ENCODE data around the gene SMOC2. TPM values are rescaled to one million over a fixed set of nuclear protein-coding genes. Genes with fewer than 3 reads are reported as not detected.

The SMOC2 gene
- total and polyA plus RNA-seq, 2 of the 13 experiments (the other 11 are each of a cell fraction or from before 2014, with no cell fraction given): not detected

DNA sequence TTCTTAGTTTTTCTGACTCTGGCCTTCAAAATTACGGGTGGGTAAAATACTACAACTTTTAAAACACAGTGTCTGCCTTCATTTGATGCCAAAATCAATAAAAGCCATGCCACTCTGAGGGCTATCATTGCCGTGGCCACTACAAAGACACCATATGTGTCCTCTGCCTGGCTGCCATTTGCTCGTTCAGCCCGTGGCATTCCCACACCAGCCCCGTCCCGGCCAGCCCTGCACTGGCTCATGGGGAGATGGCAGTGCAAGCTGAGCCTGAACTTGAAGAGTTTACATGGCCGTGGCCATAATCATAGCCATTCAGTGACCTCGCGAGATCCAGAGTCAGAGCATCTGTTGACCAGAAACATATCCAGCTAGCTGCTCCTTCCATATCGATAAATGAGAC is 79.2 kb downstream of the SMOC2 start (continued):
- TF ChIP-seq CREM (IDR thresholded peaks at IDR 0.05) (no peak), CREM (CRISPR knock-in tag; IDR thresholded peaks at IDR 0.05) (no peak), ZFYVE20 (CRISPR knock-in tag; IDR thresholded peaks at IDR 0.05; ENCODE audit: borderline replicate concordance, low read depth) (no peak), ZNF101 (CRISPR knock-in tag; IDR thresholded peaks at IDR 0.05; ENCODE audit: borderline replicate concordance, low read depth) (no peak)

- no TSS peak for BruUV-seq (replicated peaks)
- ATAC-seq (peak; percentile 33; the same call in 1 of the 3 replicates), DNase-seq (ENCODE audit: low spot score) (no peak), FAIRE-seq (no peak)
- no peaks in the 10 kb centered on the region for H3K4me1 ChIP-seq (ENCODE audit: insufficient read depth, low read length)
- H3K4me3 ChIP-seq (replicated peaks in 1 of 3; ENCODE audit: insufficient read depth in 1 of 3, low read depth in 2 of 3, low read length in 3 of 3): no peak overlapping the region
- H3K36me3 ChIP-seq (replicated peaks in 1 of 2; ENCODE audit: control insufficient read depth in 1 of 2, insufficient read depth in 2 of 2, low read length in 2 of 2): no peaks in the 10 kb centered on the region
- POLR2A ChIA-PET: no interaction called here
- H3K79me2 ChIP-seq (ENCODE audit: insufficient read depth, low read length): no peaks in the 10 kb centered on the region
- 35% methylated on average over 13 of the region's 13 CpGs for WGBS (ENCODE audit: low lambda C conversion rate)
- intact Hi-C loops (cut with micrococcal nuclease; ENCODE audit: unreplicated experiment) (no loop called here), in situ Hi-C loops (cut with HindIII; ENCODE audit: extremely low pct_ligation_motif_present, low pct_unique_long_range_greater_than_20kb) (no loop called here)
- H3K27me3 ChIP-seq (ENCODE audit: control insufficient read depth in 1 of 2, insufficient read depth in 2 of 2, low read length in 2 of 2): peaks cover 5 to 61% of the 10 kb centered on the region in 2 experiments; a peak in 4 of 5 replicates
- H3K27ac ChIP-seq (ENCODE audit: extremely low read length, insufficient read depth, low read length): no peak overlapping the region
- H3K9ac ChIP-seq (ENCODE audit: insufficient read depth, low read depth, low read length): no peak overlapping the region
- CTCF ChIA-PET (ENCODE audit: low intra/inter-chr PET ratio, low total read pairs): no interaction called here
- no peaks in the 10 kb centered on the region for H3K9me3 ChIP-seq (ENCODE audit: low read length)
- H2AFZ ChIP-seq (ENCODE audit: low read length): no peak overlapping the region
- H3K4me2 ChIP-seq (ENCODE audit: low read depth, low read length): no peak overlapping the region
- H4K20me1 ChIP-seq (ENCODE audit: insufficient read depth, low read length): no peaks in the 10 kb centered on the region
- TF ChIP-seq ARID4A (CRISPR knock-in tag; IDR thresholded peaks at IDR 0.05; ENCODE audit: borderline replicate concordance): no peak
- TF ChIP-seq, protein P1, sequence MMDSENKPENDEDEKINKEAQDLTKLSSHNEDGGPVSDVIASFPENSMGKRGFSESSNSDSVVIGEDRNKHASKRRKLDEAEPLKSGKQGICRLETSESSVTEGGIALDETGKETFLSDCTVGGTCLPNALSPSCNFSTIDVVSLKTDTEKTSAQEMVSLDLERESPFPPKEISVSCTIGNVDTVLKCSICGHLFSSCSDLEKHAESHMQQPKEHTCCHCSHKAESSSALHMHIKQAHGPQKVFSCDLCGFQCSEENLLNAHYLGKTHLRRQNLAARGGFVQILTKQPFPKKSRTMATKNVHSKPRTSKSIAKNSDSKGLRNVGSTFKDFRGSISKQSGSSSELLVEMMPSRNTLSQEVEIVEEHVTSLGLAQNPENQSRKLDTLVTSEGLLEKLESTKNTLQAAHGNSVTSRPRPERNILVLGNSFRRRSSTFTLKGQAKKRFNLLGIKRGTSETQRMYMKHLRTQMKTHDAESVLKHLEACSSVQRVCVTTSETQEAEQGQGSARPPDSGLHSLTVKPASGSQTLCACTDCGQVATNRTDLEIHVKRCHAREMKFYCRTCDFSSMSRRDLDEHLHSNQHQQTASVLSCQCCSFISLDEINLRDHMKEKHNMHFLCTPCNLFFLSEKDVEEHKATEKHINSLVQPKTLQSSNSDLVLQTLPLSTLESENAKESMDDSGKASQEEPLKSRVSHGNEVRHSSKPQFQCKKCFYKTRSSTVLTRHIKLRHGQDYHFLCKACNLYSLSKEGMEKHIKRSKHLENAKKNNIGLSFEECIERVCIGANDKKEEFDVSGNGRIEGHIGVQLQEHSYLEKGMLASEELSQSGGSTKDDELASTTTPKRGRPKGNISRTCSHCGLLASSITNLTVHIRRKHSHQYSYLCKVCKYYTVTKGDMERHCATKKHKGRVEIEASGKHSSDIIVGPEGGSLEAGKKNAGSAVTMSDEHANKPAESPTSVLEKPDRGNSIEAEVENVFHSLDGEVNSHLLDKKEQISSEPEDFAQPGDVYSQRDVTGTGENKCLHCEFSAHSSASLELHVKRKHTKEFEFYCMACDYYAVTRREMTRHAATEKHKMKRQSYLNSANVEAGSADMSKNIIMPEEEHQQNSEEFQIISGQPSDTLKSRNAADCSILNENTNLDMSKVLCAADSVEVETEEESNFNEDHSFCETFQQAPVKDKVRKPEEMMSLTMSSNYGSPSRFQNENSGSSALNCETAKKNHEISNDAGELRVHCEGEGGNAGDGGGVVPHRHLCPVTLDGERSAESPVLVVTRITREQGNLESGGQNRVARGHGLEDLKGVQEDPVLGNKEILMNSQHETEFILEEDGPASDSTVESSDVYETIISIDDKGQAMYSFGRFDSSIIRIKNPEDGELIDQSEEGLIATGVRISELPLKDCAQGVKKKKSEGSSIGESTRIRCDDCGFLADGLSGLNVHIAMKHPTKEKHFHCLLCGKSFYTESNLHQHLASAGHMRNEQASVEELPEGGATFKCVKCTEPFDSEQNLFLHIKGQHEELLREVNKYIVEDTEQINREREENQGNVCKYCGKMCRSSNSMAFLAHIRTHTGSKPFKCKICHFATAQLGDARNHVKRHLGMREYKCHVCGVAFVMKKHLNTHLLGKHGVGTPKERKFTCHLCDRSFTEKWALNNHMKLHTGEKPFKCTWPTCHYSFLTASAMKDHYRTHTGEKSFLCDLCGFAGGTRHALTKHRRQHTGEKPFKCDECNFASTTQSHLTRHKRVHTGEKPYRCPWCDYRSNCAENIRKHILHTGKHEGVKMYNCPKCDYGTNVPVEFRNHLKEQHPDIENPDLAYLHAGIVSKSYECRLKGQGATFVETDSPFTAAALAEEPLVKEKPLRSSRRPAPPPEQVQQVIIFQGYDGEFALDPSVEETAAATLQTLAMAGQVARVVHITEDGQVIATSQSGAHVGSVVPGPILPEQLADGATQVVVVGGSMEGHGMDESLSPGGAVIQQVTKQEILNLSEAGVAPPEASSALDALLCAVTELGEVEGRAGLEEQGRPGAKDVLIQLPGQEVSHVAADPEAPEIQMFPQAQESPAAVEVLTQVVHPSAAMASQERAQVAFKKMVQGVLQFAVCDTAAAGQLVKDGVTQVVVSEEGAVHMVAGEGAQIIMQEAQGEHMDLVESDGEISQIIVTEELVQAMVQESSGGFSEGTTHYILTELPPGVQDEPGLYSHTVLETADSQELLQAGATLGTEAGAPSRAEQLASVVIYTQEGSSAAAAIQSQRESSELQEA (CRISPR knock-in tag; IDR thresholded peaks at IDR 0.05; ENCODE audit: not compliant biosample characterization): no peak
- TF ChIP-seq SMC3 (IDR thresholded peaks at IDR 0.05; ENCODE audit: low read length): no peak
- no peak for TF ChIP-seq ZNF10 (CRISPR knock-in tag; IDR thresholded peaks at IDR 0.05; ENCODE audit: borderline replicate concordance, low read depth)
- TF ChIP-seq ZSCAN30 (CRISPR knock-in tag; IDR thresholded peaks at IDR 0.05): no peak
- no peak for TF ChIP-seq SOX6 (IDR thresholded peaks at IDR 0.05)
- no peak for TF ChIP-seq SOX6 (CRISPR knock-in tag; IDR thresholded peaks at IDR 0.05)
- no peak for TF ChIP-seq RORA (CRISPR knock-in tag; IDR thresholded peaks at IDR 0.05)
Observed at GRCh38 chr6:168524571-168525001, 83.6 kb downstream of the SMOC2 start.

All from HepG2 (cell line).